ENCODE measurements around the gene TPP2.

DNA sequence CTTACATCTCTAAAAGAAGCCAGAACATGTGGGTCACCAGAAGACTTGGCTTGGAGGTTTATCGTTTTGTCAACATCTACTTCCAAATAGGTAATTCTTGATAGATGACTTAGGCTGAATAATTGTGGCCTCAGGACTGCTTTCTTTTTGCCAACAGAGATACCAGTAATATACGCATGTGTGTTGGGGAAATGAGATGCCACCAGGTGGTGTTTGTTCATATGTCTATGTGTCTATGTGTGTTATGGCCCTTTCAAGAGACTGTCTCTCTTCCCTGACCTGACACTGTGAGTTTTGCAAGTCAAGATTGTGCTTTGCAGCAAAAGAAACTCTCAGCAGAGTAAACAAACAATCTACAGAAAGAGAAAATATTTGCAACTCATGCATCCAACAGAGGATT is 129.6 kb downstream of the TPP2 start:
- TF ChIP-seq, protein P1, sequence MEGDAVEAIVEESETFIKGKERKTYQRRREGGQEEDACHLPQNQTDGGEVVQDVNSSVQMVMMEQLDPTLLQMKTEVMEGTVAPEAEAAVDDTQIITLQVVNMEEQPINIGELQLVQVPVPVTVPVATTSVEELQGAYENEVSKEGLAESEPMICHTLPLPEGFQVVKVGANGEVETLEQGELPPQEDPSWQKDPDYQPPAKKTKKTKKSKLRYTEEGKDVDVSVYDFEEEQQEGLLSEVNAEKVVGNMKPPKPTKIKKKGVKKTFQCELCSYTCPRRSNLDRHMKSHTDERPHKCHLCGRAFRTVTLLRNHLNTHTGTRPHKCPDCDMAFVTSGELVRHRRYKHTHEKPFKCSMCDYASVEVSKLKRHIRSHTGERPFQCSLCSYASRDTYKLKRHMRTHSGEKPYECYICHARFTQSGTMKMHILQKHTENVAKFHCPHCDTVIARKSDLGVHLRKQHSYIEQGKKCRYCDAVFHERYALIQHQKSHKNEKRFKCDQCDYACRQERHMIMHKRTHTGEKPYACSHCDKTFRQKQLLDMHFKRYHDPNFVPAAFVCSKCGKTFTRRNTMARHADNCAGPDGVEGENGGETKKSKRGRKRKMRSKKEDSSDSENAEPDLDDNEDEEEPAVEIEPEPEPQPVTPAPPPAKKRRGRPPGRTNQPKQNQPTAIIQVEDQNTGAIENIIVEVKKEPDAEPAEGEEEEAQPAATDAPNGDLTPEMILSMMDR (IDR thresholded peaks at IDR 0.05; ENCODE audit: insufficient read depth, low read length, poor library complexity, severe bottlenecking) = no peak
- TF ChIP-seq EZH2phosphoT487 (conservative IDR thresholded peaks at IDR 0.05; ENCODE audit: low read length) = no peak

All from SU-DHL-6 (cell line).